Iris pigment epithelial cell (primary cell): ENCODE measurements around the gene MYO1C.

Source experiments
- DNase-seq: peaks from one replicate; pipeline ENCODE4 v3.0.0-alpha.2; 2011; ENCODE audit warnings: low read depth

Gene MYO1C

GRCh38 chr17:1506649-1507267 lies 14.3 kb upstream of the MYO1C start:
- DNase-seq: no peak

GRCh38 chr17:1505586-1505985 lies 13.1 kb upstream of the MYO1C start:
- no peak for DNase-seq

- DNase-seq: no peak
These were observed 12.4 kb upstream of the MYO1C start for GRCh38 chr17:1504866-1505265.

- no peak for DNase-seq
These were observed 11.2 kb upstream of the MYO1C start for GRCh38 chr17:1503699-1504098.

- peak; percentile 91 for DNase-seq
These were observed 6.4 kb upstream of the MYO1C start for GRCh38 chr17:1498869-1499268.

- no peak for DNase-seq
These were observed 5.7 kb upstream of the MYO1C start for GRCh38 chr17:1498233-1498632.

GRCh38 chr17:1497831-1498230 lies 5.3 kb upstream of the MYO1C start:
- no peak for DNase-seq

- DNase-seq: no peak
These were observed 4.4 kb upstream of the MYO1C start for GRCh38 chr17:1496869-1497268.

GRCh38 chr17:1495265-1495989 lies 2.9 kb upstream of the MYO1C start:
- DNase-seq: no peak

- DNase-seq: no peak
These were observed 2.3 kb upstream of the MYO1C start for GRCh38 chr17:1494736-1495253.

GRCh38 chr17:1494203-1494602 lies 1.7 kb upstream of the MYO1C start:
- DNase-seq: no peak

- no peak for DNase-seq
These were observed 950 bp upstream of the MYO1C start for GRCh38 chr17:1493291-1493980.

GRCh38 chr17:1491443-1492248 lies 840 bp downstream of the MYO1C start:
- peak; percentile 39 for DNase-seq

- DNase-seq: no peak
These were observed 1.6 kb downstream of the MYO1C start for GRCh38 chr17:1490643-1491442.

GRCh38 chr17:1488826-1489270 lies 3.6 kb downstream of the MYO1C start:
- no peak for DNase-seq

- peak; percentile 83 for DNase-seq
These were observed 4.3 kb downstream of the MYO1C start for GRCh38 chr17:1487939-1488825.

- peak; percentile 54 for DNase-seq
These were observed 5.4 kb downstream of the MYO1C start for GRCh38 chr17:1486802-1487695.

- peak; percentile 54 for DNase-seq
These were observed 6.8 kb downstream of the MYO1C start for GRCh38 chr17:1485423-1486376.
